Activated naive CD4-positive, alpha-beta T cell (primary cell): Measurements from ENCODE around the gene EFNA2.

Experiments
- DNase-seq, 4 experiments: peaks; one replicate each; lab custom pipeline; 2025; lab: John Stamatoyannopoulos, UW

The EFNA2 gene

DNA sequence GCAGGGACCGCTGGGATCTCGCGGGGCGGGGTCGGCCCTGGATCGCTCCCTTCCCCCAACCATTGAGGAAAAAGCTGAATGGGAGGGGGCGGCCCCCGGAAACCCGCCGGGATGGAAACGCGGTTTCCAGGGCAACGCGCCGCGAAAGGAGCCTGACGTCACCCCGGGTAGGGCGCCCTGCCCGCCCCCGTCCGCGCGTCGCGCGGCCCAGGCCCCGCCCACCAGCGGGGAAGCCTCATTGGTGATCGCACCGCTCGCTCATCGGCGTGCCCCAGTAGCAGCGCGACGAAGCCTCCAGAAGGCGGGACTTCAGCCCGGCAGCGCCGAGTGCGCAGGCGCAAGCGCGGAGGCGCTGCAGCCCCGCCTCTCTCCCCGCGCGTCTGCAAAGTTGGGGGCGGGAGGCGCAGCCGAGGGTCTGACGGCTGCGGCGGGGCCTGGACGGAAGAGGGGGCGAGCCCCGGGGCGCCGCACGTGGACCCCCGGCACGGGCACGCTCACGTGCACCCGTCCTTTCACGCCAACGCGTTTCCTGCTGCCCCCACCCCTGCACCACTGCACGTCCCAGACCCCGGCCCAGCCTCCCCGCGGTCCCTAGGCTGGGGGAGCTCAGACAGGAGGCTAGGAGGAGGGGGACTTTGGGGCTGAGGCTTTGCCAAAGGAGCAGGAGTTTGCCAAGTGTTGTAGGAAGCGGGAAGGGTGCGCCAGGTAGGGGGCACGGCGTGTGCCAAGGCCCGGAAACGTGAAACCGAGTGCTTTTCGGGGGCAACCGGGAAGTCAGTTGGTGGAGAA, 24.7 kb upstream of the EFNA2 start:
- DNase-seq, result peak; percentile 86 to 97 (median 93)

DNA sequence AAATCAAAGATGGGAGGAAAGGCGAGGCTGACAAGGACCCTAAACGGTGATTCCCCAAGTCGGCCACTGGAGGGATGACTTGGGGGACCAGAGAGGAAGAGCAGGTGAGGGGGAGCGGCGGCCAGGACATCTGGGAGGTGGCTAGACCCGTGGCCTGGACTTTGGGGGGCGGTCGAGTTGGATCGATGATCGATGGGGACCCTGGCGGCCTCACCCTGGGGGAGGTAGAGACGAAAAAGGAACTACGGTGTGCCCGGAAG, 24.2 kb upstream of the EFNA2 start:
- DNase-seq, result no peak

DNA sequence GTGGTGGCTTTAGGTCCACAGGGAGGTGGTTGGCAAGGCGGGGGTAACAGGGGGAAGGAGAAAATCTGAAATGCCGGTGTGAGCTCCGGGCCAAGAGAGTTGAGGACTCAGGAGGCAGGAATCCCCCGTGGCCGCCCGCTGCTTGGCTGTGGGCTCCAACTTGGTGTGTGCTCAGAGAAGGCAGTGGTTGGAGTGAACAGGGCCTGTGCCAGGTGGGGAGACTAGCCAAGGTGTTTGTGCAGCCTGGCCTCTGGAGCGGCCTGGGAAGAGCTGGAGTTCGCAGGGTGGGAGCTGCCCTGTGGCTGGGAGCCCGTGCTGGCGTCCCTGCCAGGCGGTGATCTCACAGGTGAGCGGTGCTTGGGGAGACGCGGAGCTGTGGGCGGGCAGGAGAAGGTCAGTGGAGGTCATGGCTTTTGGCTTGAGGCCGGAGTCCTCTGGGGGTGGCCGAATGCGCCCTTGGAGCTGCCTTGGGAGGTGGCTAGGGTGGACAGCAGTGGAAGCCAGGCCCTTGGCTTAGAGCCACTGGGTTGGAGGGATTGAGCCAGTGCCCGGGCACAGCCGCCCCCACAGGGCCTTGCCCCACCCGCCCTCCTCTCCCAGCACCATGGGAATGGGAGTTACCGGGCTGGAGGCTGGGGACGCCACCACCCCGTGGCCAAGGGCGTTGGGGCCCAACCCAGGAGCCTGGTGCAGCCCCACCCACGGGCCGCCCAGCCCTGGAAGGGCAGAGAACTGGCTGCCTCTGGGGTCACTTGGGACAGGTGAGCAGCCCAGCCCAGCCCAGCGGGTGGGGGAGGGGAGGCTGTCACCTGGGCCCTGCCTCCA, 23.7 kb upstream of the EFNA2 start:
- DNase-seq, result no peak

DNA sequence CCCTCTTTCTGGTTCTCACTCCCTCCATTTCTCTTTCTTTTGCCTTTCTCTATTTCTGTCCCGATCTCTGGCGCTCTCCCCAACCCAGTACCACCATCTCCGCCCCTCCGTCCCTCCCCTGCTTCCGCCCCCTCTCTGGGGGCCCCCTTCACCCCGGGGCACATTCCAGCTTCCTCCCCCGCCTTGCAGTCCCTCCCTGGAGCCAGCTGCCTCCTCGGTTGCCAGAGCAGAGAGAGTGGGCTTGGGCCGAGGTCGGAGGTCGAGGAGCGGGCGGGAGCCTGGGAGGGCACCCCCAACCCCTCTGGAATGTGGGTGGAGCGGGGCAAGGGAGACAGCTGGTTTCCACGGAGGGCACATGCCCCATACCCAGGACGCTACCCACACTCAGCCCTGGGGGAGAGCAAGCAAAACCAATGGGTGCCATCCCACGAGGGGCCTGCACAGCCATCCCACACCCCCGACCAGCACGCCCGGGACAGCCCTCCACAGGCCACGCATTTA, 23.0 kb upstream of the EFNA2 start:
- no peak for DNase-seq

DNA sequence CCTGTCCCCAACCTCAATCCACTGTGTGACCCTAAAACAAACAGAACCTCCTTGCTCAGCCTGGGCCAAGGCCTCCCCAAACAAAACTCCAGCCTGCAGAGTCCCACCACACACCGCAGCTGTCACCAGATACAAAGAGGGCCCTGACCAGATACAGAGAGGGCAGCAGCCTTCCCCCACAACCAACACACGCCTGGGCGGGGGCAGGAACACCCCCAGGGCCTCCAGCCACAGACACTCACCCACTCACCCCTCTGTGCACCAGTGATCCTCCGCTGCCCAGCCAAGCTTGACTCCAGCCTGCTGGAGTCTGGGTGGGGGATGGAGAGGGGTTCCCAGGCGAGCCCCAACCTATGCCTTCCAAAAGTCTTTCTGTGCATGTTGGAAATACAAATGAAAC, 22.5 kb upstream of the EFNA2 start:
- DNase-seq, result no peak

DNA sequence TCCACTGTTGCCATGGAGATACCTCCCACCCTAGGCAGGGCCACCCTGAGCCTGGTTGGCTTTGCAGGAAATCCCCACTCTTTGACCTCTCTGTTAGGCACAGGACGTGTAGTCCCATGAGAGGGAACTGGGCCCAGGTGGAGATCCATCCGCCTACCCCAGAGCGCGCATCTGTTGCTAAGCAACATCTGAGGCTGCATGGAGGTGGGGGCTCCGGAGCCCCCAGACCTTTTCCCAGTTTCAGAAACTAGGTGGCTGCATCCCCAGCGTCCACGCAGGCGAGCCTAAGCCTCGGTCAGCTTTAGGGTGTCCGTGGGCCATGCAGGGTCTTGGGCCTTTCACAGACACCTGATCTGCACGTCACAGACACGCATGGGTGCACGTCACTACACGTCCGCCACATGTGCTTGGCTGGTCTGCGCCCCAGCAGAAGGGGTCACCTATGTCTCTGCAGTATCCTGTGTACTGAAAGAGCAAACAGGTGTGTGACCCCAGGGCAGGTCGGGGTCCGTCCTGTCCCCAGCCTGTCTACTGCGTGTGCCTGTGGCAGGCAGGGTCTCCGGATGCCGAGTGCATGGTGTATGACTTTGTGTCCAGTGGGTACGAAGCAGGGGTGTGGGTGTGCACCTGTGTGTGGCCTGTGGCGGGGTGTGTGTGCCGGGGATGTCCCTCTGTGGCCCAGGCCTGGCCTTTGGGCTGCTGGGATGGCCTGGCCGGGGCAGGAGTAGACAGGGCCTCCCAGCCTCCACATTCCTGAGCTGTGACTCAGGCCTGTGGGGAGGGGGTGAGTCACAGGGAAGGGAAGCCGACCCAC, 20.7 kb upstream of the EFNA2 start:
- DNase-seq, result no peak

DNA sequence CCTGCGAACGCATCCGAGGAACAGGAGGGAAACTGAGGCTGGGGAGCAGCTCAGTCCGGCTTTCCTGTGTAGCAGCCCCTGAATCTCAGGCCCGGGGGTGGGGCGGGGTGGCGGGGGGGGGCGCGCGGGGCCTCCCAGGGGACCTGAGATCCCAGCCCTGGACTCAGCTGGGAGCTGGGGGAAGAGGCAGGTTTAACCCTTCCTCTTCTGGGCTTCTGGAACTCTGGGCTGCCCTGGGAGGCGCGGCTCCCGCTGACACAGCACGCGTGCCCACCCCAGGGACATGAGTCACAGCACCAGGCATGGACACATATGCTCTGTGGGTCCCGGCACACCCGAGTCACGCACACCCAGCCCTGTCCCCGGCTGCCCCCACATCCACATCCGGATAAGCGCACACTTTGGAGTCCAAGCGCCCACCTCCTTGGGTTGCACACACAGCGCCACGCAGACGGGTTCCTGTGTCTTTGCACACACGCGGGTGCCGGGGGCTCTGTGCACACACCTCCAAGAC, 20.0 kb upstream of the EFNA2 start:
- DNase-seq, result peak in 1 of 4 experiments; percentile 48

DNA sequence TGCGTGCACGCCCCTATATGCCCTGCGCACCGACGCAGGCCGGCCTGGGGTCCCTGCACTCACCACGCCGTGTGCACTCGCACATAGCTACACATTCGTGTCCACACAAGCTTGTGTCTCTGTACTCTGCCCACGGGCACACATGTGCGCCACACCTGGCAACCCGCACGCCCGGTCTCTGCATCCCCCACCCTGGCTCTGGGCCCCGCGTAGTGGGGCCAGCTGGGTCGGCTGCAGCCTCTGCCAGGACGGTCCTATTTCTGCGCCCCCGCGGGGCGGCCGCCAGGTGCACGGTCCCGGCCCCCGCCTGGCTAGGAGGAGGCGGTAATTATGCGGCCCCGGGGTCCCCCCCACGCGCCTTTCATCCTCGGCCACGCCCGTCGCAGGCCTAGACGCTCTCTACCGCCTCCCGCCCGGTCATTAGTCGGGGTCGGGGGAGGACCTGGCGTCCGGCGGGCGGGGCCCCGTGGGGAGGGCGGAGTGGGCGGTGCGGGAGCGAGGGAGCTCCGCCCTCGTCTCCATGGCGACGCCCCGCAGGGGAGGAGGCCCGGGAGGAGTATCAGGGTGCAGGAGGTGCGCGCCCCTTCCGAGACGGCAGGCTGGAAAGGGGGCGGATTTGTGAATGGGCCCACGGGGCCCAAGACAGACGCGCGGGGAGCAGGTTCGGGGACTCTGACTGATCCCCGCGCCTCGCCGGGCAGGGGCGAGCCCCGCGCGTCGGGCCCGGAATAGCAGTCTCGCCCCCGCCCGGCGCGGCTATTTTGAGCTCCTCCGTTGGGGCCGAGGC, 19.4 kb upstream of the EFNA2 start:
- peak; percentile 42 to 76 (median 52) for DNase-seq

DNA sequence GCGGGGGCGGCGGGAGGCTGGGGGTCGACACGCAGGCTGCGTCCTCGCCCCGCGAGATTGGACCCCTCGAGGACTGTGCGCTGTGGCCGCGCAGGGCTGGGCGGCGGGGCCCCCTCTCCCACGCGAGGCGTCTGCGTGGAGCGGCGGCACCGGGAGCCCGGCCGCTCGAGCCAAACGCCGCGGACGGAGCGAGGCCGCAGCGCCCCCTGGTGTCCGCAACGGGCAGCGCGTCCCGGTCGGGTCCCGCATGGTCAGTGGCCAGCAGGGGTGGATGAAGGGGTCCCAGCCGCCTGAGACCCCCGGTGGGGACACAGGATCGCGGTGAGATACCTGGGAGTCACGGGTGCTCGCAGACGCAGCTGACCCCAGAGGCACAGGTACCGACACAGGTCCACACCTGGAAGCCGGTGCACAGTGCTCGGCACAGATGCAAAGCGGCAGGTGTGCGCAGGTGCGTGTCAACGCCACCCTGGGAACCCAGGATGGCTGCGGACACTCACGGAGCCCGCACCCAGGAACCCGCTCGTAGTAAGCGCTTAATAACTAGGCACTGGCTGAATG, 18.7 kb upstream of the EFNA2 start:
- DNase-seq, result peak; percentile 42 to 62 (median 51)

DNA sequence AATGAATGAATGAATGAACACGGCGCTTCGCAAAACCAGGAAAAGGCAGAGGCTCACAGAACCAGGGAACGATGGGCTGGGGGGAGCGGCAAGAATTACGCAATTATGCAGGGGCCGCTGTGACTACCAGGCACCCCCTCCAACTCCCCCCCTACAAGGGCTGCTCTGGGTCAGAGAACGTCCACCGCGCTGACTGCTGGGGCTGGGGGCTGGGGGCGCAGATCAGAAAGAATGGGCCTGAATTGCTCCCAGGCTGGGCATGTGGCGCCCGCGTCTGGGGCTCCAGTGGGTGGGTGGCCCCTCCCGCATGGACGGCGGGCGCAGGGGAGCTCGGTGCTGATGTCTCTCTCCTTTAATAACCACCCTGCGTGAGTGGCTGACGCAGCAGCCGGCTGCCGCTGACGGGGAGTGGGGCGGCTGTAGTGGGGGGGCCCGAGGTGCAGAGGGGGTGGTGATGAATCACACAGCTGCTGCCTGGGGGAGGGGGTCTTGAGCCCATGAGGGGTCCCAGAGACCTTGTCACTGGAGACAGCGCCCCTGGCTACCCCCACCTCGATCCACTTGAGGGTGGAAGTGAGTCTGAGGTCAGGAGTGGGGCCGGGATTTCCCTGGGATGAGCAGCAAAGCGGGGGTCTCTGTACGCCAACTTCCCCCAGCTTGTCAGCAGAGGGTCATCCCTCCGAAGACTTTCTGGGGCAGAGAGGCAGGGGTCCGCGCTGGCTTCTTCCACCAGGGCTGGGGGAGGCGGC, 18.0 kb upstream of the EFNA2 start:
- DNase-seq, result no peak

DNA sequence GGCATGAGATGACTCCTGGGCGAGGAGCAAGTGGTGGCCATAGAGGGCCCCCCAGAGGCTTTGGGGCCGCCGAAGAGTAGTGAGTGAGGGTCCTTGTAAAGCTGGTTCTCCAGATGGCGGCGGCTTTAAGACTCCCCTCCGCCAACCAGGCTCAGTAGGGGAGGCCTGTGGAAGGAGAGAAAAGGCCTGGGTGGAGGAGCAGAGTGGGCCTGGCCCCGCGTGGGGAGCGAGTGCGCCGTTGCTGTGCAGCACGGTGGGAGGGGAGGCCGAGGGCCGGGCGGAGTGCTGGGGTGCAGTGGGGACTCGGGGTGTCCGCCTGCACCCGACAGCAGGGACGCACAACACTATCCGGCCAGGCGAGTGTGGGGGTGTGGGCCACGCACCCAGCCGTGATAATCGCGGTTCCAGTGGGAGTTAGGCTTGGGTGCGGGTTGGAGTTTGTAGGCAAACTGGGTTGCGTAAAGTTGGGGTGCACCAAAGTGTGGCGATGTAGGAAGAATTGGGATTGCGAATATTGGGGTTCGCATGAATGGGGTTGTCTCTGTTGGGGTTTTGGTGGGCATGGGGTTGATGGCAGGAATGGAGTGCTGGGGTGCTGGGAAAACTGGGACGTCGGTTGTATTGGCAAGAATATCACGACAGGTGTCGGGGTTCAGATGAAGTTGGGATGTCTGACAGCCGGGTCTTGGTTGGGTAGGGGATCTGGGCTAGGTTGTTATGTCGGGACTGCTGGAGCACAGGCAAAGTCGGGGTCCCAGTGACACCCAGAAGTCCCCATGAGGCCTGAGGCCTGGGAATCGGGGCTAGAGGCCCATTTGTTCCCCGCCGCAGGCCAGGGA, 17.2 kb upstream of the EFNA2 start:
- no peak for DNase-seq

DNA sequence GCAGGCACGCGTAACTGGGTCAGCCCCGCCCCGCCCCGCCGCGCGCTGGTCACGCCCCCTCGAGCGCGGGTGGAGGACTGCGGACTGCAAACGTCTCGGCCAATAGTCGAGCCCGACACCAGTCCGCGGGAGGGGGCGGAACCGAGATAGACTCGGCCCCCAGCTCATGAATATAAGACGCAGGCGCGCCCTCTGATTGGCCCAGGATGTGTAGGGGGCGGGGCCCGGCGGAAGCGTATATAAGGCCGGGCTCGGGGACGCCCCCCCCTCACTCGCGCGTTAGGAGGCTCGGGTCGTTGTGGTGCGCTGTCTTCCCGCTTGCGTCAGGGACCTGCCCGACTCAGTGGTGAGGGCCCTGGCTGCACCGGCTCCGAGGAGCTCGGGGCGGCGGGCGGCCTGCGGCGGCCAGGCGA, 16.6 kb upstream of the EFNA2 start, which contains the start of gene CIRBP:
CIRBP (plus strand) TSS at position 268 of the 413 bp plus-strand sequence. CDS start 1,602 bp downstream, outside the sequence.
- peak; percentile 97 to 99 (median 98) for DNase-seq

DNA sequence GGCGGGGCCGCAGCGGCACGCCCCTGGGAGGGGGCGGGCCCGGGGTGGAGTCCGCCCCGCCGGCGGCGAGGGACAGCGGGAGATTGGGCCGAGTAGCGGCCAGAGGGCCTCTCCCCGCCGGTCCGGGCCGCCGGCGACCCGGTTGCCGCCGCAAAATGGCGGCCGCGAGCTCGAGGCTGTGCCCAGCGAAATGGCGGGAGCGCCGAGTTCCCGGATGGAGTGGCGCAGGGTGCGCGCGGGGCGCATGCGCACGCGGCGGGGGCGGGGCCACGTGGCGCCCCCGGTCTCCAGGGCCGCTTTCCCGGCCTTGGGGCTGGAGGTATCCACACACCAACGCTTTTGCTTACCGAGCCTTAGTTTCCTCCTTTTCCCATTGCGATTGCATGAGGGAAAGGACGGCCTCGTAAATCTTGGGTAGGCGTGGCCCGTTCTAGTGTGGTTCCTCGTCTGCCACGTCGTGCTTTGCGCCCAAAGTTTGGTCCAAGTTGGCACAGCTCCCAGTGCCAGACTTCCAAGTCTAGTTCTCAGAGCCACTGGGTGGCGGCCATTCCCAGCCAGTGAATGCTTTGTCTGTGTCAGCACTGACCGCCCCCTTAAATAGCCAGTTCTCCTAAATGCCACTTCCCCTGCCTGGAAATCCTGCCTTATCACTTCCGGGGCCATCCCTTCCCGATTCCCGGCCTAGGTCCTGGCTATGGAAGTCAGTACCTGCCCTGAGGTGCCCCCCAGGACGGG, 16.0 kb upstream of the EFNA2 start:
- peak; percentile 72 to 82 (median 79) for DNase-seq

DNA sequence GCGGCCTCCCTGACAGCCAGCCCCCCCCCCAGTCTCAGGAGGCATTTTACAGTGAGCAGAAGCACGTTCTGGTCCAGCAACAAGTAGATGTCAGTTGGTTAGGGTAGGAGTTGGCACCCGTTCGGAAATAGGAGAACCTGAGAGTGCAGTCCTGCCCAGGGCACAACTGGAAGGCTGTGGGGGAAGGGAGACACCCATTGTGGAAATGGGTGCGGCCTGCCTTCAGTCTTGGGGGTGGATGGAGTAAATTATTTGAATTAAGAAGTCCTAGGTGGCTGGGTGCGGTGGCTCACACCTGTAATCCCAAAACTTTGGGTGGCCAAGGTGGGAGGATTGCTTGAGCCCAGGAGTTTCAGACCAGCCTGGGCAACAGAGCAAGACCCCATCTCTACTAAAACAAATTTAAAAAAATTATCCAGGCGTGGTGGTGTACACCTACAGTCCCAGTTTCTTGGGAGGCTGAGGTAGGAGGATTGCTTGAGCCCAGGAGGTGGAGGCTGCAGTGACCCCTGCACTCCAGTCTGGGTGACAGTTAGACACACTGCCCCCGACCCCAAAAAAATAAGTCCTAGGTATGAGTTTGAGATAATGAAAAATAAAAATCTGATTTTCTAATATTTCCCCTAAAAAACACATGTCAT, 15.3 kb upstream of the EFNA2 start:
- DNase-seq, result no peak

DNA sequence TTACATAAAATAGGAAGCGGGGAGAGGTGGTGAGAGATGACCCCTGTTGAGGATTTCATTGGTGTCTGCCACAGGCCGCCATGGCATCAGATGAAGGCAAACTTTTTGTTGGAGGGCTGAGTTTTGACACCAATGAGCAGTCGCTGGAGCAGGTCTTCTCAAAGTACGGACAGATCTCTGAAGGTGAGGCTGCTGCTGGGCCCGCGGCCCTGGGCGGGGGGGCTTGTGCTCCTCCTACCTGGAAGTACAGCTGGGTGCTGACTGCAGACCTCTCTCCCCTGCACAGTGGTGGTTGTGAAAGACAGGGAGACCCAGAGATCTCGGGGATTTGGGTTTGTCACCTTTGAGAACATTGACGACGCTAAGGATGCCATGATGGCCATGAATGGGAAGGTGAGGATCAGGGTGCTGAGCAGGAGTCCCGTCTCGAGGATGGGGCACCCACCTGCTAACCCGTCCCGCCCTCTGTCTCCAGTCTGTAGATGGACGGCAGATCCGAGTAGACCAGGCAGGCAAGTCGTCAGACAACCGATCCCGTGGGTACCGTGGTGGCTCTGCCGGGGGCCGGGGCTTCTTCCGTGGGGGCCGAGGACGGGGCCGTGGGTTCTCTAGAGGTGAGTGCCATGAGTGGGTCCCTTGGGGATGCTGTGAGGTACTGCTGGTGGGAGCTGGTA, 14.7 kb upstream of the EFNA2 start:
- no peak for DNase-seq

DNA sequence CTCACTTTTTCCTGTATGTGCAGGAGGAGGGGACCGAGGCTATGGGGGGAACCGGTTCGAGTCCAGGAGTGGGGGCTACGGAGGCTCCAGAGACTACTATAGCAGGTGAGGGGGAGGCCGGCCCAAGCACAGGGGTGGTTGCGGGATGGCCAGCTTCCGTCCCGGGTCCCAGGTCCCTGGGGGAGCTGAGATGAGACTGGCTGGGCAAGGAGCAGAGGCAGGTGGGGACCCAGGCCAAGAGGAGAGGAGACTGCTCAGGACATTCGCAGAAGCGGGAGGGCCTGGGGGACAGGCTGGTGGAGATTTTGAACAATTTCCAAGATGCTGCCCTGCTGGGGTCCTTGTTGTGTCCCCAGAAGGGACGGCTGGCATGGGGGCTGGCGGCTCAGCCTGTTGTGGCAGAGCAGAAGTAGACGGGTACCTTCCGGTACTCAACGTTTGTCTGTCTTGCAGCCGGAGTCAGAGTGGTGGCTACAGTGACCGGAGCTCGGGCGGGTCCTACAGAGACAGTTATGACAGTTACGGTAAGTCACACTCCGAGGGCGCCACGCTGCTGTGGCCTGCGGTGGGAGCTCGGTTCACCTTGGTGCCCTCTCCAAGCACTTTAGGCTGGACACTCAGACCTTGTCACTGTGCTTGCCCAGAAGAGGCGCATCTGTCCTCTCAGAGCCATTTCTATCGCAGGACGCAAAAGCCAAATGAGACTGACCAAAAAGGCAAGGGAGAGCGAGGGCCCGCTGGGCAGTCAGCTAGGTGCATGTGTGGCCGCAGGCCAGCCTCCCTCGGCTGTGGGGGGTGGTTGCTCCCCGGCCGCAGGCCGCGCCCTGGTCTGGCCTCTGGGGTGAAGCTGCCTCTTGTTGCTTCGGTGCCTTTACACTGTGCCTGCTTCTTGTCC, 13.9 kb upstream of the EFNA2 start:
- no peak for DNase-seq
